22Rv1 (cell line): Measurements from ENCODE around the gene E2F6.

Experiments
- ZFX ChIP-seq: fragments of 450-650 bp; IDR thresholded peaks from 2 replicates; pipeline ENCODE4 v1.6.1; 2017; ENCODE audit warnings: antibody characterized with exemption, borderline replicate concordance
- TF ChIP-seq, protein P1 (sequence below): fragments of 450-650 bp; IDR thresholded peaks from 2 replicates; pipeline ENCODE4 v1.5.1; 2017; ENCODE audit warnings: mild to moderate bottlenecking

DNA sequence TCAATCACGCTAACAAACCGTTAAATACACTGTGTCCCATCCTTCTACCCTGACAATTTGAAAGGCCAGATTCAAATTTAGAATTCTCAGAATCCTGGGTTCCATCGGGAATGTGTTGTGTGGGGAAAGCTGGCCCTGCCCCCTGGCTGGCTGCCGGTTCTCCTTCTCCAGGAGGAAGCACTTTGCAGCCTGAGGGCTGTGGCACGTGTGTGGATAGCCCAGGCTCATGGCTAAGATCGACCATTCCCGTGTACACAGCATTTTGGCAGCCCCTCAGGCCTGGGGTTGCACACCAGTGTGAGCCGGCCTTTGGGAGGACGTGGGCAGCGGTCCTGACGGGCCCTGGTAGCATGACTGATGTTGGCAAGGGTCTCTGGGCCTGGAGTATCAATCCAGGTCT, 70.6 kb downstream of the E2F6 start:
- TF ChIP-seq ZFX = no peak
- TF ChIP-seq, protein P1, sequence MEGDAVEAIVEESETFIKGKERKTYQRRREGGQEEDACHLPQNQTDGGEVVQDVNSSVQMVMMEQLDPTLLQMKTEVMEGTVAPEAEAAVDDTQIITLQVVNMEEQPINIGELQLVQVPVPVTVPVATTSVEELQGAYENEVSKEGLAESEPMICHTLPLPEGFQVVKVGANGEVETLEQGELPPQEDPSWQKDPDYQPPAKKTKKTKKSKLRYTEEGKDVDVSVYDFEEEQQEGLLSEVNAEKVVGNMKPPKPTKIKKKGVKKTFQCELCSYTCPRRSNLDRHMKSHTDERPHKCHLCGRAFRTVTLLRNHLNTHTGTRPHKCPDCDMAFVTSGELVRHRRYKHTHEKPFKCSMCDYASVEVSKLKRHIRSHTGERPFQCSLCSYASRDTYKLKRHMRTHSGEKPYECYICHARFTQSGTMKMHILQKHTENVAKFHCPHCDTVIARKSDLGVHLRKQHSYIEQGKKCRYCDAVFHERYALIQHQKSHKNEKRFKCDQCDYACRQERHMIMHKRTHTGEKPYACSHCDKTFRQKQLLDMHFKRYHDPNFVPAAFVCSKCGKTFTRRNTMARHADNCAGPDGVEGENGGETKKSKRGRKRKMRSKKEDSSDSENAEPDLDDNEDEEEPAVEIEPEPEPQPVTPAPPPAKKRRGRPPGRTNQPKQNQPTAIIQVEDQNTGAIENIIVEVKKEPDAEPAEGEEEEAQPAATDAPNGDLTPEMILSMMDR = no peak
